IMR-90 (cell line): Measurements from ENCODE around the gene EEIG2. TPM values are rescaled to one million over a fixed set of nuclear protein-coding genes. Genes with fewer than 3 reads are reported as not detected.
A peak's percentile ranks its signal among the peaks of the same experiment; 100 is the strongest.

Experiments
- ATAC-seq: fragments of 200-7000 bp; cut with Tn5 transposase; 2 replicates; pipeline ENCODE4 v1.9.1; 2020; ENCODE audit warnings: low read depth, mild to moderate bottlenecking, moderate library complexity
- BruUV-seq: library from RNA; stranded (reverse); fragments of 400-500 nt; replicated peaks from 2 replicates; lab custom pipeline; 2021; lab: Mats Ljungman, UMichigan
- CTCF ChIA-PET: fragments of 300-600 bp; formaldehyde crosslinking; extraction: SDS; loops from one replicate; lab custom pipeline; 2021; ENCODE audit warnings: antibody characterized with exemption; lab: Yijun Ruan, JAX
- POLR2A ChIA-PET: fragments of 300-600 bp; sonication (Branson Sonifier 250); formaldehyde crosslinking; loops from one replicate; lab custom pipeline; 2022; ENCODE audit warnings: antibody characterized with exemption; ENCODE audit not compliant: unreplicated experiment; lab: Charles Lee
- DNase-seq: peaks from one replicate; pipeline ENCODE4 v3.0.0; 2013
- H2AFZ ChIP-seq: replicated peaks from 2 replicates; pipeline ENCODE3; 2013; ENCODE audit warnings: low read length, mild to moderate bottlenecking; ENCODE audit not compliant: poor library complexity
- H2AK5ac ChIP-seq: 2 replicates; pipeline ENCODE4 v1.6.1; 2013; ENCODE audit warnings: low read depth, low read length, inconsistent platforms
- H2AK9ac ChIP-seq: replicated peaks from 2 replicates; pipeline ENCODE3; 2013; ENCODE audit warnings: mild to moderate bottlenecking, low read depth, low read length, moderate library complexity; ENCODE audit not compliant: poor library complexity
- H2BK120ac ChIP-seq: 2 replicates; pipeline ENCODE4 v1.6.1; 2013; ENCODE audit warnings: low read depth, low read length, inconsistent platforms
- H2BK15ac ChIP-seq: 3 replicates; pipeline ENCODE4 v1.6.1; 2013; ENCODE audit warnings: low read depth, low read length, inconsistent platforms
- H2BK20ac ChIP-seq: 2 replicates; pipeline ENCODE4 v1.6.1; 2013; ENCODE audit warnings: low read depth, mild to moderate bottlenecking, inconsistent platforms, low read length, moderate library complexity
- H2BK5ac ChIP-seq: 2 replicates; pipeline ENCODE4 v1.6.1; 2013; ENCODE audit warnings: mild to moderate bottlenecking, low read depth, low read length, inconsistent platforms; ENCODE audit not compliant: poor library complexity, severe bottlenecking
- H3K14ac ChIP-seq: replicated peaks from 2 replicates; pipeline ENCODE4 v1.6.1; 2013; ENCODE audit warnings: low read depth, low read length, inconsistent platforms
- H3K18ac ChIP-seq: 2 replicates; pipeline ENCODE4 v1.6.1; 2013; ENCODE audit warnings: low read depth, low read length, control low read depth
- H3K23ac ChIP-seq: 2 replicates; pipeline ENCODE4 v1.6.1; 2013; ENCODE audit warnings: low read depth, low read length, inconsistent platforms
- H3K27ac ChIP-seq: 2 replicates; pipeline ENCODE4 v1.5.1; 2013; ENCODE audit warnings: mild to moderate bottlenecking, control low read depth, low read length; ENCODE audit not compliant: insufficient read depth
- H3K27me3 ChIP-seq: 2 replicates; pipeline ENCODE4 v1.6.1; 2013; ENCODE audit warnings: low read length; ENCODE audit not compliant: control insufficient read depth, insufficient read depth
- H3K36me3 ChIP-seq: 2 replicates; pipeline ENCODE4 v1.6.1; 2013; ENCODE audit warnings: low read length, mixed read lengths; ENCODE audit not compliant: control insufficient read depth, insufficient read depth
- H3K4ac ChIP-seq: 2 replicates; pipeline ENCODE4 v1.6.1; 2013; ENCODE audit warnings: low read depth, low read length, inconsistent platforms
- H3K4me1 ChIP-seq: 2 replicates; pipeline ENCODE4 v1.6.1; 2013; ENCODE audit warnings: low read length, mixed read lengths; ENCODE audit not compliant: control insufficient read depth, insufficient read depth
- H3K4me2 ChIP-seq: 2 replicates; pipeline ENCODE4 v1.6.1; 2013; ENCODE audit warnings: low read depth, mild to moderate bottlenecking, control low read depth, low read length, moderate library complexity
- H3K4me3 ChIP-seq: 2 replicates; pipeline ENCODE4 v1.5.1; 2013; ENCODE audit warnings: low read depth, mild to moderate bottlenecking, control low read depth, low read length, moderate library complexity; ENCODE audit not compliant: insufficient read depth
- H3K56ac ChIP-seq: 2 replicates; pipeline ENCODE4 v1.6.1; 2013; ENCODE audit warnings: low read length, inconsistent platforms; ENCODE audit not compliant: insufficient read depth; ENCODE audit errors: extremely low read depth
- H3K79me1 ChIP-seq, 2 experiments: 2 replicates each; pipeline ENCODE4 v1.6.1; 2013; ENCODE audit warnings: low read length in 2 of 2, inconsistent platforms in 1 of 2, low read depth in 1 of 2
- H3K9ac ChIP-seq: 2 replicates; pipeline ENCODE4 v1.6.1; 2013; ENCODE audit warnings: low read depth, low read length, control low read depth
- H3K9me1 ChIP-seq: 2 replicates; pipeline ENCODE4 v1.6.1; 2013; ENCODE audit warnings: low read length, inconsistent platforms; ENCODE audit not compliant: insufficient read depth
- H3K9me3 ChIP-seq: 2 replicates; pipeline ENCODE4 v1.6.1; 2013; ENCODE audit warnings: low read length; ENCODE audit not compliant: control insufficient read depth, insufficient read depth
- H4K20me1 ChIP-seq: 2 replicates; pipeline ENCODE4 v1.6.1; 2013; ENCODE audit warnings: low read length, inconsistent platforms; ENCODE audit not compliant: insufficient read depth
- H4K5ac ChIP-seq: 2 replicates; pipeline ENCODE4 v1.6.1; 2013; ENCODE audit warnings: mild to moderate bottlenecking, low read depth, low read length, control low read depth
- H4K8ac ChIP-seq, 2 experiments: 2 replicates each; pipeline ENCODE4 v1.6.1; 2013; ENCODE audit warnings: low read depth in 2 of 2, low read length in 2 of 2, control low read depth in 1 of 2, inconsistent platforms in 1 of 2
- H4K91ac ChIP-seq: 2 replicates; pipeline ENCODE4 v1.6.1; 2013; ENCODE audit warnings: low read depth, low read length, inconsistent platforms; ENCODE audit not compliant: insufficient read depth
- BHLHE40 ChIP-seq: fragments of 150-350 bp; IDR thresholded peaks from 2 replicates; pipeline ENCODE4 v1.6.1; 2016; ENCODE audit warnings: mild to moderate bottlenecking, low read depth, low read length
- FOS ChIP-seq: fragments of 150-350 bp; IDR thresholded peaks from 2 replicates; pipeline ENCODE4 v1.6.1; 2016; ENCODE audit warnings: low read depth, low read length
- WGBS, 2 experiments: methylation state at CpG; one replicate each; pipeline versions ENCODE4 v1.1.5 to v1.1.7; 2013; ENCODE audit warnings: missing lambda C conversion rate in 2 of 2; ENCODE audit not compliant: insufficient read length in 1 of 2; ENCODE audit errors: extremely low coverage in 2 of 2; 5-methylcytosine and 5-hydroxymethylcytosine counted together
- dilution Hi-C: fragments of 300-500 bp; cut with HindIII; formaldehyde crosslinking; loops from one replicate; pipeline ENCODE4 v1.14.3; 2018; ENCODE audit warnings: low sequenced_read_pairs; ENCODE audit not compliant: unreplicated experiment
- in situ Hi-C: fragments of 300-500 bp; cut with MboI; formaldehyde crosslinking; loops from 3 replicates; pipeline ENCODE4 v1.14.3; 2019; ENCODE audit warnings: low sequenced_read_pairs, inconsistent platforms, mixed read lengths
- intact Hi-C: fragments of 100-400 bp; cut with micrococcal nuclease; formaldehyde crosslinking; loops from 2 replicates; pipeline ENCODE4 v1.10.0; 2022
- polyA plus RNA-seq, 3 experiments: library from polyadenylated mRNA; depleted of rRNA; stranded (reverse); fragments of >200 nt; gene quantifications; 2 replicates each; pipeline ENCODE4 v1.2.3, GENCODE V29; 2012; ENCODE audit warnings: low replicate concordance in 1 of 3
- total RNA-seq: library from RNA; depleted of rRNA; stranded (reverse); fragments of >200 nt; gene quantifications from 2 replicates; pipeline ENCODE4 v1.2.3, GENCODE V29; 2012

EEIG2 gene
- total and polyA plus RNA-seq, 2 of the 4 experiments (the other 2 are of a cell fraction): 1.7 to 4.8 TPM

DNA sequence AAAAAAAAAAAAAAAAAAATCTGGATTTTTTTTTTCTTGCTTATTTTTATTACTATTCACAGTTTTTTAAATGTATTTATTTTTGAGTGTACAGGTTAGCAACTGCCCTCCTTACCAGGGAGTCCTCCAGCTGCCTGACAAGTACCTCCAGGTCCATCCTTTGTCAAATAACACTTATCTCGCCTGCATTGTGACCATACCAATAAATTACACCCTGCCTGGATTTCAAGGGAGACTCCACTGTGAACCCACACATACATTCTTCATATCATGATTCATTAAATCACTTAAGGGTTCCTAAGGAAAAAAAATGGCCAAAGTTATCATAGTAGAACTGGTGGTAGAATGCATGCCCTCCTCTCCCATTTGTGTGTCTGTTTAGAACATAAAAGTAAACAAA lies 38.4 kb downstream of the EEIG2 start:
- Histone ChIP-seq H3K9ac (no peak overlapping the region), H3K27me3 (no peaks in the 10 kb centered on the region), H4K20me1 (no peaks in the 10 kb centered on the region), H3K4ac (no peak overlapping the region), H2AFZ (no peak overlapping the region), H3K56ac (no peak overlapping the region), H3K79me1 (peaks cover 0 to 10% of the 10 kb centered on the region in 2 experiments; a peak in 3 of 4 replicates), H2BK20ac (no peak overlapping the region), H2BK15ac (no peak overlapping the region), H3K14ac (no peak overlapping the region), H4K5ac (no peak overlapping the region), H2AK9ac (no peak overlapping the region), H3K27ac (no peak overlapping the region), H3K18ac (no peak overlapping the region), H4K8ac (no peak overlapping the region), H3K4me3 (no peak overlapping the region), H3K9me3 (no peaks in the 10 kb centered on the region), H3K4me1 (no peaks in the 10 kb centered on the region; the same call in 1 of the 2 replicates), H3K9me1 (peaks cover 2% of the 10 kb centered on the region), H3K4me2 (no peak overlapping the region), H4K91ac (no peak overlapping the region), H2BK5ac (no peak overlapping the region), H2BK120ac (no peak overlapping the region), H3K36me3 (no peaks in the 10 kb centered on the region), H3K23ac (no peak overlapping the region), H2AK5ac (no peak overlapping the region)
- in situ Hi-C loops (no loop called here), intact Hi-C loops (loop anchor here (5.0 kb wide), 1 partner anchor 41 kb away; no protein-coding TSS in a partner anchor), dilution Hi-C loops (no loop called here)
- TF ChIP-seq BHLHE40 (no peak), FOS (no peak)
- ChIA-PET CTCF (no interaction called here), POLR2A (no interaction called here)
- BruUV-seq: no TSS peak
- DNase-seq (peak; percentile 32), ATAC-seq (peak; percentile 23; the same call in 1 of the 2 replicates)
- no CpG with 5 or more reads among the region's 1 CpG for WGBS, 2 experiments
